NCI-H774 (cell line): ENCODE data around the gene DGKG.

Experiments used
- DNase-seq: peaks from one replicate; lab custom pipeline; 2025; lab: John Stamatoyannopoulos, UW

DGKG gene

DNA sequence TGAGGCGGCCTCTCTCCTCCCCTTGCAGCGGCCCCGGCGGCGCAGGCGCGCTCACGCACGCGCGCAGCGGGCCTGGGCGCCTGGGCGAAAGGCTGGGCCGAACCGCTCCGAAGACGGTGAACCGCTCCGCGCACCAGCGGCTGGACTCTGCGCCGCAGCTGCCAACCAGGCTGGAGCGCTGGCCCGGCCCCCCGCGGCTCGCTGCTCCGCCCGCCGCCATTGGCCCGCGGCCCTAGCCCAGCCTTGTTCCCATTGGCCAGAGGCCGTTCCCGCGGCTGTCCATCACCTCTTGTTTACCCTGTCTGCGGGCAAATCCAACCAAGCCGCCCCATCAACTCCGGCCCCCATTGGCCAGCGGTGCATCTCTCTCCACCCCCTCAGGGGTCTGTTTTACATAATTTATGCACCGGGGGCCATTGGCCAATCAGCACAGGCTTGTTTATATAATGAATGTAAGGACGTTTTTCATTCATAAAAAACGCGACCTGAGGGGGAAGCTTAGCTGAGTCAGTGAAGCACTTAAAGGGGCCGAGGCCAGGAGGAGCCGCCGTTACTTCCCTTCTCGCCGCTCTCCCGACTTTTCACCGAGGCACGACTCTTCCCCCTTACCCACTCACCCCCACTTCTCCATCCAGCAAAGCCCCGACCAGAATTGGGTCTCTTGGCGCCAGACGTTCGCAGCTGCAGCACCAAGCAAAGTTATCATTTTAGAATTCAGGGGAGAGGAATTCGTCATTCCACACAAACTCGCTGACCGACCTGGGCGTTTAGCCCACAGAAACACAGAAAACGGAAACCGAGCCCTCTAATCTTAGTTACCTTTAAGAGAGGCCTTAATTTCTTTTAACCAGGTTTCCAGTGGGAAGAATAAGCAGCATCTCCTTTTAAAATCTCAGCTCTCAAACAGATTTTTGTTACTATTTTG lies 252.8 kb downstream of the DGKG start, which contains the start of gene ETV5:
Gene ETV5 (minus strand): TSS at position 149 of the 925 bp plus-strand sequence. CDS start 3,221 bp downstream, outside the sequence.
- peak; percentile 99 for DNase-seq

DNA sequence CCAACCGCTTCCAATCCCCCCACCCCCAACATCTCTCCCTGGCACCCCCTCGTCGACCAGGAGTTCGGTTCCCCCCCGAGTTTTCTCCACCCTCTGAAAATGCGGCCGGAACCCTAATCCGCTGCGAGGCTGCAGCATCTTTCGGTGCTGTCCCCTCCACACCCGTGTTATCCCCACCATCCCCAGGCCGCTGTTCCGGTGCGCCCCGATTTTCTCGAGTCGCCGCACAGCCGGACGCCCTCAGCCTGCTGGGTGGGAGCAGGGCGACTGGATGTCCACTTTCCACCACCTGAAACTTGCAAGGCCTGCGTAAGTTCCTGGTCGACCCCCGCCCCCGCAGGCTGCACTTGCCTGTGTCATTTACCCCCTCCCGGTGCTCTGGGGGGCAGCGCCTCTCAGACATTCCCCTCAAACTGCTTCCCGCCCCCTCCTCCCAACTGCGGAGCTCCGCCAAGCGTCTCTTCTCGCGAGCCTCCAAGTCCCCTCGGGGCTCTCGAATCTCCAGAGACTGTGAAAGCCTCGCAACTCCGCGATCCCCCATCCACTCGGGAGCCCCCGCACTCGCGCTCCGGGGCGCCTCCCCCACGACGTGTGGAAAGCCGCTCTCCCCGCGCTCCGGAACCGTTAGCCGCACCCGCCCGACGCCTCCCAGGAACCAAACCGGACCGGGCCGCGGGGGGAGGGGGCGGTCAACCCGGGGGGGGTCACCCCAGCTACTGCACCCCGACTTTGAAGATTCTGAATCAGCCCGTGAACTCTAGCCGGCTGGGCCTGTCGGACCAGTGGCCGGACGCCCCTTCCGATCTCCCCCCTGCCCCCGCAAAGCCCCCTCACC lies 253.7 kb downstream of the DGKG start:
- DNase-seq = peak; percentile 14

DNA sequence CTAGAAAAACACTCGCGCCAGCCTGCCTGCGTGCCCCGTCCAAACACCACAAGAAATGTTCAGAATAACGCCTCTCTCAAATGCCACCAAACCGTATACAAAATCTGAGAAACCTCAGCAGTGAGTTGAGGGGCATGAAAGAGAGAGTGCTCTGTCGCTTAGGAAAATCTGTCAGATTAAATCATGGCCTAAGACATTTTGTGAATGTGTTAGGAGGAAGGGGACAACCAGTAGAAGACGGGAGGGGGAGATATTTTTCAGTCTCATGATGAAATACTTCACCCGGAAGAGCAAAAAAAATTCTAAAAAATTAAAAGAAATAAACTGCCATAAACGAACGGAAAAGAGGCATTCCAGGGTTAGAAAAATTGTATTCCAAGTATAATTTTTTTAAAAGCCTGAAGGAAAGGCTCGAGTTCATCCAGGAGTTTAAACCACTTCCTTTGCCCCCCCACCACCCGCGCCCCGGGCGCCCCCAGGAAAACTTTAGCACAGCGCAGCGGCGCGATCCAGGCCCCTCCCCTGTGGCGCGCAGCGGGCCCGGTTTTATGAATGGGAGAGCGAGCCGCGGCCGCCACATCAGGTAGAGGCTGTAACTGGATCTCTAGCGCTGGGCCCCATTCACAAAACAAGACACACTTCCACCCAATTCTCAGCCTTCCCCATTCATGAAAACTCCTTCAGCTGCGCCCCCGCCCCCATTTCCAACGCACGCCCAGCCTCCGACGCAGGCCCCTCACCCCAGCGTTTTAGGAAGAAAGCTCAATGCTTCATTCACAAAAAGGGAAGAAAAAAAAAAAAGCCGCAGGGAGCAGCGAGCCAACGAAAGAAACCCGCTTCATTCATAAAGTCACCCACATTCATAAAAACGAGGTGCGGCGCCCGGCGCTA lies 254.6 kb downstream of the DGKG start:
- DNase-seq = peak; percentile 65

DNA sequence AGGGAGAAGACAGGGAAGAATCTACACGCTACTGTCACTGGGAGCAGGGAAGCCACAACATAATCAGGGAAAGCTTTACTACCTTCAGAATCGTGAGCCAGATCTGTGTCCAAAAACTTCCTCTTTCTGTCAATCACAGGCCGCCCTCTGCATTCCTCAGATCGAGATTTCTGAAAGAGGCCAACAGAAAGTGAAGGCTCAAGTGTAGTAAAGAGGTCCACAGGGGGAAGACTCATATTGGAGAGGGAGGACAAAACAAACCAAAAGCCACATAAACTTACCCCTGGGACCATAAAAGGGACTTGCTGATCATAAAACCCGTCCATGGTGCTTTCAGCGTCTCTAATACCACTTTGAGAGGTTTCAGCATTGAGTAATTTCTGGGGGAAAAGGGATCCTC lies 256.5 kb downstream of the DGKG start:
- DNase-seq = no peak

GRCh38 chr3:186102687-186103086 lies 259.3 kb downstream of the DGKG start:
- DNase-seq = no peak

DNA sequence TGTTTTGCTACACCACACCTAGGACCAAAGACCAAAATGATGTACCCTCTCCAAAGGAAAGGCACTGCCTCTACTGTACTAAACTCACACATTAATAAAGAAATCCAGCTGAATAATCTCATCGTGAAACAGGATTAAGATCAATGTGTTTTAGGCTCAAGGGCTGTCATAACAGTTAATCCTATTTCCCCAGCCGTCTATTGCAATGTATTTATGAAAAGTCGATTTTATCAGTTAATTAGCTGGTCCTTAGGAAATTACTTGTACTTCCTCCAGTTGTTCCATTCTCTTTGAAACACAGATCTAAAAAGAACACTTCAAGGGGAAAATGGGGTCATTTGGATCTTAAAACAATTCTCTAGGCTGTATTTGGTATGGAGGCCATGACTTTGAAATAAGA lies 261.6 kb downstream of the DGKG start:
- no peak for DNase-seq

DNA sequence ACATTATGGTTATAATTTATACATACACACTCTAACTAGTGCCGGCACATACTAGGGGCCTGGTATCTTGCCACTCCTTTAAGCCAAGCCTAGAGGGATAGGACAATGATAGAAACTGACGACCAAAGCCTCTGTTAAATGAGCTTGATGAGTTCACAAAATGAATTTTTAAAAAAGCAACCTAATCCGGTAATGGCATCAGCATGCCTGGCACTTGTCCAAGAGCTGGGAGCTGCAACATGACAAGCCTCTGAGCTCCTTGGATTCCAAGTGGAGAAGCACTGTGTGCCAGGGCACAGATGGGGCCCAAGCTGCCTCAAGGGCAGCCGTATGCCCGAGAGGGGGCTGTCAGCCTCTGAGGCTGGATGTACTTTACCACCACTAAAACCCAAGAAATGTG lies 262.9 kb downstream of the DGKG start:
- DNase-seq = no peak

GRCh38 chr3:186098740-186099139 lies 263.3 kb downstream of the DGKG start:
- no peak for DNase-seq

GRCh38 chr3:186097663-186098451 lies 264.2 kb downstream of the DGKG start:
- DNase-seq = peak; percentile 86

- DNase-seq = no peak
Observed at GRCh38 chr3:186097317-186097662, 264.7 kb downstream of the DGKG start.
